Kidney (tissue), 14 donors: ENCODE data around the gene NME7. TPM values are rescaled to one million over a fixed set of nuclear protein-coding genes. Genes with fewer than 3 reads are reported as not detected.

ENCODE experiments used
- DNase-seq, 5 donors: peaks; one replicate each; pipeline ENCODE4 v3.0.0-alpha.2; 2013 to 2020
- FAIRE-seq: peaks from 2 replicates; lab custom pipeline; 2012; peaks lifted over from hg19 to GRCh38; lab: Jason Lieb, UNC
- H3K27ac ChIP-seq, 2 donors: one replicate each; pipeline ENCODE4 v1.7.0; 2013; ENCODE audit warnings: low read depth in 2 of 2, low read length in 2 of 2, inconsistent platforms in 1 of 2
- H3K27me3 ChIP-seq: one replicate; pipeline ENCODE4 v1.7.1; 2013; ENCODE audit warnings: low read length, inconsistent platforms; ENCODE audit not compliant: control insufficient read depth, insufficient read depth
- H3K36me3 ChIP-seq, 3 donors: one replicate each; pipeline versions ENCODE4 v1.7.0 to v1.7.1; 2013; ENCODE audit warnings: low read length in 3 of 3, control low read depth in 1 of 3, inconsistent platforms in 1 of 3; ENCODE audit not compliant: insufficient read depth in 3 of 3, control insufficient read depth in 2 of 3
- H3K4me1 ChIP-seq, 3 donors: one replicate each; pipeline versions ENCODE4 v1.7.0 to v1.7.1; 2013; ENCODE audit warnings: low read length in 3 of 3, inconsistent platforms in 1 of 3, low read depth in 1 of 3; ENCODE audit not compliant: control insufficient read depth in 2 of 3, insufficient read depth in 2 of 3
- H3K4me3 ChIP-seq, 3 donors: one replicate each; pipeline versions ENCODE4 v1.7.0 to v1.8.1; 2013; ENCODE audit warnings: low read length in 3 of 3, control low read depth in 1 of 3, inconsistent platforms in 1 of 3
- H3K9ac ChIP-seq, 3 donors: one replicate each; pipeline versions ENCODE4 v1.7.0 to v1.7.1; 2013; ENCODE audit warnings: low read length in 3 of 3, control low read depth in 1 of 3, inconsistent platforms in 1 of 3
- H3K9me3 ChIP-seq, 3 donors: one replicate each; pipeline versions ENCODE4 v1.7.0 to v1.7.1; 2013; ENCODE audit warnings: low read length in 3 of 3, control low read depth in 1 of 3, inconsistent platforms in 1 of 3; ENCODE audit not compliant: control insufficient read depth in 2 of 3, insufficient read depth in 1 of 3
- CTCF ChIP-seq: IDR thresholded peaks from 3 replicates; pipeline ENCODE4 v1.5.1; 2012; ENCODE audit warnings: mild to moderate bottlenecking, moderate library complexity, borderline replicate concordance; ENCODE audit not compliant: insufficient read depth; ENCODE audit errors: extremely low read depth
- intact Hi-C: fragments of 100-400 bp; cut with DNase I; formaldehyde crosslinking; loops from one replicate; pipeline ENCODE4 v1.11.1; 2022
- polyA plus RNA-seq: library from polyadenylated mRNA; stranded (reverse); fragments of 350-450 nt; fragmentation: Illumina TruSeq; extraction: RNeasy Lipid Tissue Mini Kit (QIAGEN cat#74804); gene quantifications from one replicate; pipeline ENCODE4 v1.2.3, GENCODE V29; 2014; ENCODE audit warnings: low read depth, low replicate concordance; ENCODE audit not compliant: insufficient read depth
- total RNA-seq: library from RNA; stranded (reverse); fragmentation: NEBNext Ultra II Directional; extraction: Animal tissue kit (Norgen Biotek cat#: 25700); gene quantifications from one replicate; pipeline ENCODE4 v1.2.1, GENCODE V29; 2021
- donor health status: control.
- donor health status: control.
- donor health status: control.
- donor health status: control.
- donor health status: control.
- donor health status: DM: yes; HTN: yes; CAD: no.
- donor health status: Normal renal cell carcinoma (clear cell type).

The NME7 gene
- total and polyA plus RNA-seq, 2 donors from 2014 or later = 13.7 to 31.9 TPM

DNA sequence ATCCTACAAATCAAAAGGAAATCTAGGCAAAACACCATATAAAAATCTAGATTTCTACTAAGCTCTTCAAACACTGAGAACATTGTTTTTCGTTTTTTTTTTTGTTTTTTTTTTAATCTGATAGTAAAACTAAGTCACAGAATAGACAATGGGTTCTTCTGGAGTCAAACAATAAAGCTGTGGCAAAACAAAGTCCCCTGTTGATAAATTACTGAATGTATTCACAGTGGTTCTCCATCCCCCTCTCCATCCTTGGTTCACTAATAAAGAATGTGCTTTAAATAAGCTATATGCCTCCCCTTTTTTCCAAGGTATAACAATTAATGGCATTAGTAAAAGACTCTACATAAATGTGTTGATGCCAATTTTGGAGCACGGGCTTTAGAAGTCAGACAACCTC, 277.8 kb downstream of the NME7 start:
- DNase-seq (no peak), FAIRE-seq (no peak)
- intact Hi-C loops = no loop called here
- Histone ChIP-seq H3K36me3 (no peaks in the 10 kb centered on the region), H3K9me3 (no peaks in the 10 kb centered on the region), H3K4me1 (no peaks in the 10 kb centered on the region), H3K27ac (no peak overlapping the region), H3K4me3 (no peak overlapping the region), H3K27me3 (no peaks in the 10 kb centered on the region), H3K9ac (no peak overlapping the region)
- no peak for TF ChIP-seq CTCF

GRCh38 chr1:169087876-169088275, 279.7 kb downstream of the NME7 start:
- H3K4me1 ChIP-seq = no peaks in the 10 kb centered on the region
- H3K27ac ChIP-seq = no peak overlapping the region
- FAIRE-seq (no peak), DNase-seq (no peak)
- no peaks in the 10 kb centered on the region for H3K9me3 ChIP-seq
- H3K4me3 ChIP-seq = no peak overlapping the region
- no peaks in the 10 kb centered on the region for H3K27me3 ChIP-seq
- TF ChIP-seq CTCF = no peak
- no peak overlapping the region for H3K9ac ChIP-seq
- intact Hi-C loops = no loop called here
- H3K36me3 ChIP-seq = no peaks in the 10 kb centered on the region

DNA sequence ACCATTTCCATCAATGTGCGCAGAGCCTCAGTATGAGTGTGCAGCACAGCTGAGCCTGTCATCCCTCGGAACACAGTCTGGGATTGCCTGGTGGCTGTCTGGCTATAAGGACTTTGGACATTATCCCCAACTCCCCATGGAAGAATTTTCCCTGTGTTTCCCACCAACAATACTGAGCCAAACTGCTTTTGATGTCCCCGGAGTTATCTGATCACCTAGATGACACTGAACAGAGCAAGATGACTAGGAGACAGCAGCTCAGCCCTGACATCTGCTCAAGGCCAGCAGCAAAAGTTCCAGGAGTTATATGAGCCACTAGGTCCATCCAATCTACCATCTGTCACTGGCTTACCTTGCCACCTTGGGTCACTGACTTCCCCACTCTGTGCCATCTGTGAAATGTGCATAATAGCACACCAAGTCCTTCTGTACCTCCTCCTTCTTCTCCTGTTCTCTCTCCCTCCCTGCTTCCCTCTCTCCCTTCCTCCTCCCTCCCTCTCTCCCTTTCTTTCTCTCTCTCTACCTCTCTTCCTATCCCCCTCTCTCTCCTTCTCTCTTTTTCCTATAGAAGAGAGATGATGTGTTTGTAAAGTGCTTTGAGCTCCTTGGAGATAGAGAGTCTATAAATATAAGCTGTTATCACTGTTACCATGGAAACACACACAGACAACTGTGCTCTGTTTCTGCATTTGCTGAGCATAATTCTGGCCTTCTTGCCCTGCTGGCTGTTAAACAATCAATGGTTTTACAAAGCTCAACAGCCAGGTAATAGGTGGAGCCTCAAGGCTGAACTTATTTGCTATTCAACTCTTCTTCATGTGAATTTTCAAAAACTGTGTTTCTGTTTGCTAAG, 280.8 kb downstream of the NME7 start:
- TF ChIP-seq CTCF = no peak
- intact Hi-C loops = no loop called here
- Histone ChIP-seq H3K9ac (no peak overlapping the region), H3K4me1 (no peaks in the 10 kb centered on the region), H3K4me3 (no peak overlapping the region), H3K36me3 (no peaks in the 10 kb centered on the region), H3K27me3 (no peaks in the 10 kb centered on the region), H3K9me3 (no peaks in the 10 kb centered on the region), H3K27ac (no peak overlapping the region)
- FAIRE-seq (no peak), DNase-seq (peak in 1 of 5 donors; percentile 26)
